Measurements from ENCODE around the gene HS6ST3.

HS6ST3 gene

DNA sequence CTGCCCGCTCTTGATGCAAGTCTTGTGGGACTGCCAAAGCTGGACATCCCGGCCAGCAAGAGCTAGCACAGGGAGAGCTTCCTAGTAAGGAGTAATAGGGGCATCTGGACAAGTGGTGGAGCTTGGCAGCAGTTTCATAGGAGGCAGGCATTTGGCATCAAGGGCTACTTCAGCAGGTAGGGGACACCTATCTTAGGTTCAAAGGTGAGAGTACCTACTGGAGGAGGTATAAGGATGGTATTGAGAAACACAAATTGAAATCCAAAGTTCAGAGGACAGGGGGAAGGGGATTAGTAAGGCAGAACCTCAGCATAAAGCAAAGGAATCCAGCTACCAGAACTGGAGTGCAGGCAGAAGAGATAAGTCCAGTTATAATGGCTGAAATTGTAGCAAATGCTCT, 462.7 kb downstream of the HS6ST3 start:
- DNase-seq (ENCODE audit: low read depth) = no peak
- TF ChIP-seq, protein P1, sequence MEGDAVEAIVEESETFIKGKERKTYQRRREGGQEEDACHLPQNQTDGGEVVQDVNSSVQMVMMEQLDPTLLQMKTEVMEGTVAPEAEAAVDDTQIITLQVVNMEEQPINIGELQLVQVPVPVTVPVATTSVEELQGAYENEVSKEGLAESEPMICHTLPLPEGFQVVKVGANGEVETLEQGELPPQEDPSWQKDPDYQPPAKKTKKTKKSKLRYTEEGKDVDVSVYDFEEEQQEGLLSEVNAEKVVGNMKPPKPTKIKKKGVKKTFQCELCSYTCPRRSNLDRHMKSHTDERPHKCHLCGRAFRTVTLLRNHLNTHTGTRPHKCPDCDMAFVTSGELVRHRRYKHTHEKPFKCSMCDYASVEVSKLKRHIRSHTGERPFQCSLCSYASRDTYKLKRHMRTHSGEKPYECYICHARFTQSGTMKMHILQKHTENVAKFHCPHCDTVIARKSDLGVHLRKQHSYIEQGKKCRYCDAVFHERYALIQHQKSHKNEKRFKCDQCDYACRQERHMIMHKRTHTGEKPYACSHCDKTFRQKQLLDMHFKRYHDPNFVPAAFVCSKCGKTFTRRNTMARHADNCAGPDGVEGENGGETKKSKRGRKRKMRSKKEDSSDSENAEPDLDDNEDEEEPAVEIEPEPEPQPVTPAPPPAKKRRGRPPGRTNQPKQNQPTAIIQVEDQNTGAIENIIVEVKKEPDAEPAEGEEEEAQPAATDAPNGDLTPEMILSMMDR (IDR thresholded peaks at IDR 0.05; ENCODE audit: control insufficient read depth, extremely low read depth, insufficient read depth) = no peak
- no peak overlapping the region for H3K4me3 ChIP-seq (ENCODE audit: low read depth, low read length)

DNA sequence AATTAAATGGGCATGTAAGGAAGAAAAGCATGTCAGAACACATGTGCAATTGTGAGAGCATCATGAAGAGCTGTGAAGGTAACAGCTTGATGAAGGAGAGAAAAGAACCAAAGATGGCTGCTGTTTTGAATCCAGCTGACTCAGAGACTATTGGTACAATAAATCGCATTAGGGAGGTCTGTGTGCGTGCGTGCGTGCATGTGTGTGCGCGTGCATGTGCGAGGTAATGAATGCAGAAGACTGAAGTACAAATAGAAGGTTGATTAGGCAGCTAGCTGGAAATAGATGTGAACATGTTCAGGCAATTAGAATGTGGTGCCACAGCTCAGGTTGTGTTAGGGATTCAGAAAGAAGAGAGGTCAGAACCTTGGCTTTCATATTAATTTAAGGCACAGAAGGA, 463.9 kb downstream of the HS6ST3 start:
- TF ChIP-seq, protein P1 (IDR thresholded peaks at IDR 0.05; ENCODE audit: control insufficient read depth, extremely low read depth, insufficient read depth) = no peak
- no peak overlapping the region for H3K4me3 ChIP-seq (ENCODE audit: low read depth, low read length)
- DNase-seq (ENCODE audit: low read depth) = no peak

DNA sequence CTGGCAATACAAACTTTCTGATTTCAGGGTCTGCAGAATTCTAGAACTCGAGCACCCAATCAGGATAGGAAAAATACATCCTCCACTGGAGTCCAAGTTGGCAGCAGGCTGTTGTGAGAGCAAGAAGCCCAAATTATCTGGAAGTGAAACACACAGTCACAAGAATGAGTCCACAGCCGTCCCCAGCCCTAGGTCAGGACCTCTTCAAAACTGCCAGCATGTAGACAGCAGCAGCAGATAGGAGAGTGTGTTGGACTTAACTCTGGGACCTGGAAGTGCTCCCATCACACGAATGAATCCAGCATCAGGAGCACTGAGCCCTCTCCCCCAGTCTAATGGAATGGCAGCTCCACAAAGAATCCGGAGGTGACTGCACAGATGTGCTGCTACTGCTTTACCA, 483.7 kb downstream of the HS6ST3 start:
- H3K4me3 ChIP-seq (ENCODE audit: low read depth, low read length) = no peak overlapping the region
- DNase-seq (ENCODE audit: low read depth) = no peak

DNA sequence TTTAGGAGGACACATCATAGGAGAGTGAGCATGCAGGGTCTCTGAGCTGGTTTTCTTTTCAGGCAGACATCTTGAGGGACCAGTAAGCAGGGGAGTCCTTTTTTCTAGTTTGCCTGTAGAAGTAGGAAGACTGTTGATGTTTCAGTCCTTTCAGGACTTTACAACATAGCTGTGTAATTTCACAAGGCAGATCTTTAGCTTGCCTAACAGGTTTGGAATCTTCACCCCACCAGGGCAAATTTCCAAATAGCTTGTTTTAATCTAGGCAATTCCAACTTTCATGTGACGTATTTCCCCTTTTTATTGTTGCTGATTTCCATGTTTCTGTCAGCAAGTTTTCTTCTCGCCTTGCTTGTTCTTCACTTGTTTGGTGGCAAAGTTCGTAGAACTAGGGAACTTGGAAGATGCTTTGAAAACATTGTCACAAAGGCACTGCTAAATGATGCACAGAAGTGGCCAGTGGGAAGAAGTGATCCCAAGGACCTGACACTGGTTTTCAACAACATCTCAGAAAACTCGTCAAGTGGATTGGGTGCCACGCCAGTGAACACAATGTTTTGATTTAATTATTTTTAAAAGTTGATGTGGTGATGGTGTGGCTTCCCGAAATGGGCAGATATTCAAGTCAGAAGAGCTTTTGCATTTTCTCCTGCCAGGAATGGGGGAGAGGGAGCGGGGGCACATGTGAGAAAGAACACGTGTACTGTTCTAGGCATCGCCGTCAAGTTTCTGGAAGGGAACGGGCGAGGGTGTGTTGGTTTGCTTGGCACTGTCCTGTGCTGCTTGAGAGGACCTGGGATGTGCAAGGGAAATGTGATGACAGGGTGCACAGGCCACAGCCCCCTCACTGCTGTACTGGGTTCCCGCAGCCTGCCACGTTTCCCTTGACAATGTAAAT, 485.8 kb downstream of the HS6ST3 start:
- no peak overlapping the region for H3K4me3 ChIP-seq (ENCODE audit: low read depth, low read length)
- TF ChIP-seq, protein P1 (IDR thresholded peaks at IDR 0.05; ENCODE audit: control insufficient read depth, extremely low read depth, insufficient read depth) = no peak
- no peak for DNase-seq (ENCODE audit: low read depth)

More for the DNA sequence above, 483.7 kb downstream of the HS6ST3 start:
- TF ChIP-seq, protein P1 (IDR thresholded peaks at IDR 0.05; ENCODE audit: control insufficient read depth, extremely low read depth, insufficient read depth) = no peak

DNA sequence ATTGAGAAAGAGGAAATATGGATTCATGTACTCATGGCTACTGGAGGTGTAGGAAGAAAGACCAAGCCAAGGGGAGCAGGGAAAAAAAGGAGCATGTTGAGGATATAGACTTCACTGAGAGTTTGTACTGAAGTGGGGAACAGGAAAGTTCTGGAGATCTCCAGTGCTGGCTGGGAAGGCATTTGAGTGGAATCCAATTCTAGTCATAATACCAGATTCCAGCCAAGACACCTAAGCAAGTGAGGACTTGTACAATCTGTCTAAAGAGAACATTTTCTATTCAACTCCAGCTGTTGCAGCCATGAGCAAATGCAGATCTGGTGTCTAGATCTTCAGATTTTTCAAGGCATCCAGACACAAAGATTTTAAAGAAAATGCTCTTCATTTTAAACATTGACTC, 491.8 kb downstream of the HS6ST3 start:
- H3K4me3 ChIP-seq (ENCODE audit: low read depth, low read length) = no peak overlapping the region
- DNase-seq (ENCODE audit: low read depth) = no peak
- TF ChIP-seq, protein P1 (IDR thresholded peaks at IDR 0.05; ENCODE audit: control insufficient read depth, extremely low read depth, insufficient read depth) = no peak

DNA sequence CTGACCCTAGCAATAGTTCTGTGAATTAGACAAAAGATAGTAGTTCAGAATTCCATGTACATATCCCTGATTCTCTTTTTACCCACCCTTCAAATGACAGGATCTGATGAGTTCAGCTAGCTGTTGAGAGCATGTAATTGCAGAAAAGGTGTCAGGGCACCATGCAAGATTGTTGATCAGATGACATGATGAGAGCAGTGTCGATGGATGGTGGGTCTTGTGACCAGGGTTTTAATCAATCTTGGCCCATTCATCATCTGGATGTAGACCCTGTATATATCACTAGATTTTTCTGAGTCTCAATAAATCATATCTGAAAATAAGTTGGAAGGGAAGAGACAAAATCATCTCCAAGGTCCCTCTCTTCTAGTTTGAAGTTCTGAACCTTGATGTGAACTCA, 525.3 kb downstream of the HS6ST3 start:
- no peak overlapping the region for H3K4me3 ChIP-seq (ENCODE audit: low read depth, low read length)
- no peak for DNase-seq (ENCODE audit: low read depth)
- TF ChIP-seq, protein P1 (IDR thresholded peaks at IDR 0.05; ENCODE audit: control insufficient read depth, extremely low read depth, insufficient read depth) = no peak

DNA sequence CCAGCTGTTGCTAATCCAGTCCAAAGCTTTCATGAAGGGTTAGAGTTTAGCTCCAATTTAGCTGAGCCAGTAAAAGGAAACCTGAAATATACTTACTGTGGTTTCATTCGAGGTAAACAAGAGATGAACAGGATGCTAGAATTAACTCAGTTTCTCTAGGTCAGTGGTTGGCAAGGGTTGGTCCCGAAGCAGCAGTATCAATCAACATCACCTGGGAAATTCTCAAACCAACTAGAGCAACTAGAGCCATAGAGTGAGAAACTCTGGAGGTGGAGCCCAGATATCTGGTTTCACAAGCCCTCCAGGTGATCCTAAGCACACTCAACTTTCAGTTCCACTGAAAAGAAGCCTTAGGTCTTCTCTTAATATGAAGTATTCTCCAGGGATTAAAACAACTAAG, 527.6 kb downstream of the HS6ST3 start:
- DNase-seq (ENCODE audit: low read depth) = no peak
- TF ChIP-seq, protein P1 (IDR thresholded peaks at IDR 0.05; ENCODE audit: control insufficient read depth, extremely low read depth, insufficient read depth) = no peak
- no peak overlapping the region for H3K4me3 ChIP-seq (ENCODE audit: low read depth, low read length)
